Transverse colon (tissue), 4 donors: ENCODE data around the gene CAMK2B. TPM values are rescaled to one million over a fixed set of nuclear protein-coding genes. Genes with fewer than 3 reads are reported as not detected.

Experiments
- DNase-seq: peaks from one replicate; pipeline ENCODE4 v3.0.0-alpha.2; 2019
- H3K27ac ChIP-seq, 4 donors: fragments of 200-600 bp; sonication (generic); 2 replicates each; pipeline ENCODE4 v1.5.1; 2016 to 2018; ENCODE audit warnings: inconsistent platforms in 4 of 4
- H3K27me3 ChIP-seq: fragments of 200-600 bp; sonication (generic); 2 replicates; pipeline ENCODE4 v1.5.1; 2017; ENCODE audit warnings: inconsistent platforms
- H3K36me3 ChIP-seq, 4 donors: fragments of 200-600 bp; sonication (generic); 2 replicates each; pipeline ENCODE4 v1.5.1; 2017 to 2019; ENCODE audit warnings: inconsistent platforms in 4 of 4
- H3K4me1 ChIP-seq, 4 donors: fragments of 200-600 bp; sonication (generic); 2 replicates each; pipeline ENCODE4 v1.5.1; 2017 to 2020; ENCODE audit warnings: inconsistent platforms in 4 of 4
- H3K4me3 ChIP-seq, 4 donors: fragments of 200-600 bp; sonication (generic); 1 replicate in 1 of 4; 2 replicates in 3 of 4; pipeline versions ENCODE4 v1.5.1 to v1.6.1; 2017 to 2019; ENCODE audit warnings: inconsistent platforms in 4 of 4
- H3K9me3 ChIP-seq, 2 donors: fragments of 200-600 bp; sonication (generic); 2 replicates each; pipeline ENCODE4 v1.5.1; 2017 to 2019; ENCODE audit warnings: inconsistent platforms in 2 of 2
- EP300 ChIP-seq: sonication (generic); formaldehyde crosslinking; IDR thresholded peaks from one replicate; pipeline ENCODE4 v1.6.1; 2017; ENCODE audit warnings: antibody characterized with exemption, low read depth
- POLR2A ChIP-seq: fragments of 450-650 bp; IDR thresholded peaks from one replicate; pipeline ENCODE4 v1.6.1; 2016; ENCODE audit warnings: antibody characterized with exemption, mild to moderate bottlenecking, moderate library complexity
- POLR2AphosphoS5 ChIP-seq, 3 donors: sonication (generic); formaldehyde crosslinking; IDR thresholded peaks; one replicate each; pipeline ENCODE4 v1.6.1; 2016; ENCODE audit warnings: antibody characterized with exemption in 3 of 3
- WGBS, 2 donors: methylation state at CpG; one replicate each; pipeline ENCODE4 v1.1.5; 2018; ENCODE audit warnings: low coverage in 1 of 2; 5-methylcytosine and 5-hydroxymethylcytosine counted together
- in situ Hi-C, 4 donors: fragments of 200-750 bp; cut with MboI; loops; one replicate each; pipeline versions ENCODE4 v1.15.0 to v1.15.1; 2017; ENCODE audit warnings: low sequenced_read_pairs in 3 of 4, low pct_ligation_motif_present in 1 of 4, low pct_unique_long_range_greater_than_20kb in 1 of 4
- intact Hi-C: fragments of 100-400 bp; cut with DNase I; formaldehyde crosslinking; loops from one replicate; pipeline ENCODE4 v1.15.1; 2023; ENCODE audit warnings: low total_unique reads
- total RNA-seq, 4 donors: library from RNA; depleted of rRNA; stranded (reverse); fragments of >200 nt; gene quantifications; one replicate each; pipeline ENCODE4 v1.1.0, GENCODE V29; 2016
- TF ChIP-seq, protein P1 (sequence below), 5 experiments: fragments of 200-600 bp in 3 of 5; fragments of 450-650 bp in 2 of 5; sonication (generic) in 3 of 5; IDR thresholded peaks; 1 replicate in 2 of 5; 2 replicates in 3 of 5; pipeline ENCODE4 v1.5.1; 2016 to 2017; ENCODE audit warnings: antibody characterized with exemption in 5 of 5, inconsistent platforms in 3 of 5, mild to moderate bottlenecking in 2 of 5, moderate library complexity in 1 of 5

CAMK2B gene
- total RNA-seq, 4 donors from 2014 or later = 0.16 to 2.8 (median 0.27) TPM; not detected in 1

DNA sequence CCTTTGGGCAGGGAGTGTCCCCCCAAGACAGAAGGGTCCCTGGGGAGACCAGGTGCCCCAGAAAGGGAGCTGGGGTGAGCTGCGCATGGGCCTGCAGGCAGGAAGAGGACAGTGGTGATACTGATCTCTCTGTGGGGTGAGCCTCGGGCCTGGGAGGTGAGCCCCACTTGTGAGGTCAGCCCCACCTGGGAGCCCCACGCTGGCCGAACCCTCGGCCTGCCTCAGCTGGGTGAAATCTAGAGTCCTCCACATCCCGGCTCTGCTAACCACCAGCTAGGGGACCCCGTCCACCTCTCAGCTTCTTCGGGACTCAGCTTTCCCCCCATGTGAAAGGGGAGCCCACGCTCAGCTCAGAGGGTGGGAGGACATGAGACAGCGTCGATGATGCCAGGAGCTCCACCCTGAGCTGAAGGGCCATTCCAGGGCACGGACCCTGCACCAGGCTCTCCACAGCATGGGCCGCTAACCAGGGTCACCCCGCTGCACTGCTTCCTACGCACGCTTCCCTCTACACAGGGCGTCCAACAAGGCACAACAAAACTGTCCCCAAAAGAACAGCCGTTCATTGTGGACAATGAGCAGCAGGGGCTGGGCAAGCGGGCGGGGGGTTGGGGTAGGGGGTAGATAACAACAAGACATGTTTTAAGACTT, 48.7 kb downstream of the CAMK2B start:
- DNase-seq = no peak
- no peak for TF ChIP-seq POLR2A
- no peak for TF ChIP-seq POLR2AphosphoS5 (IDR thresholded peaks at IDR 0.05)
- no peak for TF ChIP-seq EP300
- TF ChIP-seq, protein P1, sequence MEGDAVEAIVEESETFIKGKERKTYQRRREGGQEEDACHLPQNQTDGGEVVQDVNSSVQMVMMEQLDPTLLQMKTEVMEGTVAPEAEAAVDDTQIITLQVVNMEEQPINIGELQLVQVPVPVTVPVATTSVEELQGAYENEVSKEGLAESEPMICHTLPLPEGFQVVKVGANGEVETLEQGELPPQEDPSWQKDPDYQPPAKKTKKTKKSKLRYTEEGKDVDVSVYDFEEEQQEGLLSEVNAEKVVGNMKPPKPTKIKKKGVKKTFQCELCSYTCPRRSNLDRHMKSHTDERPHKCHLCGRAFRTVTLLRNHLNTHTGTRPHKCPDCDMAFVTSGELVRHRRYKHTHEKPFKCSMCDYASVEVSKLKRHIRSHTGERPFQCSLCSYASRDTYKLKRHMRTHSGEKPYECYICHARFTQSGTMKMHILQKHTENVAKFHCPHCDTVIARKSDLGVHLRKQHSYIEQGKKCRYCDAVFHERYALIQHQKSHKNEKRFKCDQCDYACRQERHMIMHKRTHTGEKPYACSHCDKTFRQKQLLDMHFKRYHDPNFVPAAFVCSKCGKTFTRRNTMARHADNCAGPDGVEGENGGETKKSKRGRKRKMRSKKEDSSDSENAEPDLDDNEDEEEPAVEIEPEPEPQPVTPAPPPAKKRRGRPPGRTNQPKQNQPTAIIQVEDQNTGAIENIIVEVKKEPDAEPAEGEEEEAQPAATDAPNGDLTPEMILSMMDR (IDR thresholded peaks at IDR 0.05) = no peak
- no peaks in the 10 kb centered on the region for H3K36me3 ChIP-seq
- intact Hi-C loops (no loop called here), in situ Hi-C loops (no loop called here)
- no peak overlapping the region for H3K4me3 ChIP-seq
- no peaks in the 10 kb centered on the region for H3K4me1 ChIP-seq
- WGBS, 2 donors = 87 to 100% methylated on average over 2 to 19 of the region's 20 CpGs
- no peak overlapping the region for H3K27ac ChIP-seq
- H3K9me3 ChIP-seq = no peaks in the 10 kb centered on the region
- peaks cover 4% of the 10 kb centered on the region for H3K27me3 ChIP-seq

DNA sequence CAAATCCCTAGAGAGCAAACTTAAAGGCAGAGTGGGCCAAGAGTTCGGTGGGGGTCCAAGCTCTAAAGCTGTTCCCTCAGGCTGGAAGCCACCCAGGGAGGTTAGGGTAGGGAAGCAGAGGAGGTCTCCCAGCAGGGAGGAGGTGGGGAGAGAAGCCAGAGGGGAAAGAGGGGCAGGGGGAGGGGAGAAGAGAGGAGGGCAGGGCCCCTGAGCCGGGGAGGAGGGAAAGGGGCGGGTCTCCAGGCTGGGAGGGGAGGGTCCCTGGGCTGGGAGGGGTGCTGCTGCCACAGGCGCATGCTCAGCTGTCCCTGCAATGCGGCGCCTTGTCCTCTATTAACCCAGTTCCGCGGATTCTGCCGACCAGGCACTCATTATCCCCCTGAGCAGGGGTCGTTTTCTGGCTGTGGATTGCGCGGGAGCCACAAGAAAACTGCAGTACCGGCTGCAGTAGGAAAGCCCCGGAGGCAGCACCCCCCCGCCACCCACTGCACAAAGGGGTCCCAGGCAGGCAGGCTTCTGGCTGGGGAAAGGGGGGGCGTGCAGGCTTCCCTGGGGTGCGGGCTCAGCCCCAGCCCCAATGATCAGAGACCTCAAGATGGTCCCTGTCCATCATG, 49.3 kb downstream of the CAMK2B start:
- Histone ChIP-seq H3K9me3 (no peaks in the 10 kb centered on the region), H3K4me3 (no peak overlapping the region), H3K4me1 (no peaks in the 10 kb centered on the region), H3K27me3 (peaks cover 4% of the 10 kb centered on the region), H3K36me3 (no peaks in the 10 kb centered on the region), H3K27ac (no peak overlapping the region)
- 24% methylated on average over 15 of the region's 17 CpGs; no CpG with 5 or more reads in 1 of the 2 donors for WGBS, 2 donors
- intact Hi-C loops (no loop called here), in situ Hi-C loops (no loop called here)
- DNase-seq = no peak
- TF ChIP-seq, protein P1 (IDR thresholded peaks at IDR 0.05) = no peak
- TF ChIP-seq POLR2AphosphoS5 (IDR thresholded peaks at IDR 0.05) (no peak), POLR2A (no peak)

DNA sequence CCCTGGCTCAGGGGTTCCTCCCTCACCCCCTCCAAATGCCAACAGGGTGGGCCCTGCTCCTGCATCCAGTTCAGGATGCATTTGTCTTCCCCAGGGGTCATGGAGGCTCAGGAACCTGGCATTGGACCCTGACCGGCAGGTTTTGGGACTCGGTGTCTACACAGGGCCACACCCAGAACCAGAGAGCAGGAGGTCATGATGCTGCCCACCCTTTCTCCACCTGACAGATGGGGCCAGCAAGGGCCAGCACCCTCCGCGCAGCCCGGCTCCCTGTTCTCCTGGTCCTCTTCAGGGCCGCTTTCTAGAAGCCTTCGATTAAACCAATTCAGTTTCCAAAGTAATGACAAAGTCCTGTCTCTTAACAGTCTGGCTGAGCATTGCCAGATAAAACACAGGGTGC, 50.2 kb downstream of the CAMK2B start:
- H3K36me3 ChIP-seq = no peaks in the 10 kb centered on the region
- peaks cover 4% of the 10 kb centered on the region for H3K27me3 ChIP-seq
- no peak overlapping the region for H3K4me3 ChIP-seq
- in situ Hi-C loops (no loop called here), intact Hi-C loops (no loop called here)
- no peak overlapping the region for H3K27ac ChIP-seq
- H3K4me1 ChIP-seq = no peaks in the 10 kb centered on the region
- no peaks in the 10 kb centered on the region for H3K9me3 ChIP-seq
- no peak for DNase-seq
- 88% methylated on average over 5 of the region's 7 CpGs; no CpG with 5 or more reads in 1 of the 2 donors for WGBS, 2 donors
- TF ChIP-seq, protein P1 (IDR thresholded peaks at IDR 0.05) = no peak
- TF ChIP-seq POLR2AphosphoS5 (IDR thresholded peaks at IDR 0.05) (no peak), POLR2A (no peak), EP300 (no peak)

DNA sequence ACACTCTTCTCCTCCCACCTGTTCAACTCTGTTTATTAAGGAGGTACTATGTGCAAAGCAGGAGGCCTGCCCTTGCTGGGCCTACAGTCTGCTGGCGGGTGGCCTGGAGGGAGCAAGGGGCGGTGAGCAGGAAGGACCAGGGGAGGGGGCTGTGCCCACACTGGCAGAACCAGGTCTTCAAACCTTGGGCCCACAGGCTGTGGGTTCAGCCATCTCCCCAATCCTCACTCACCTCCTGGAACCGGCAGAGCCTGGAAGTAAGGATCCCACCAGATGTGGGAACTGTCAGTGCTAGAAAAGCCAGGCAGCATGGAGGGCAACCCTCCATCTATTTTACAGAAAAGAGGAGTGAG, 50.8 kb downstream of the CAMK2B start:
- H3K36me3 ChIP-seq = no peaks in the 10 kb centered on the region
- TF ChIP-seq, protein P1 (IDR thresholded peaks at IDR 0.05) = no peak
- TF ChIP-seq POLR2A = no peak
- TF ChIP-seq EP300 = no peak
- no peak for TF ChIP-seq POLR2AphosphoS5 (IDR thresholded peaks at IDR 0.05)
- no peak for DNase-seq
- 95% methylated on average over 3 of the region's 3 CpGs; no CpG with 5 or more reads in 1 of the 2 donors for WGBS, 2 donors
- no peaks in the 10 kb centered on the region for H3K4me1 ChIP-seq
- in situ Hi-C loops (no loop called here), intact Hi-C loops (no loop called here)
- no peaks in the 10 kb centered on the region for H3K9me3 ChIP-seq
- peaks cover 4% of the 10 kb centered on the region for H3K27me3 ChIP-seq
- no peak overlapping the region for H3K4me3 ChIP-seq
- H3K27ac ChIP-seq = no peak overlapping the region
